Neural cell (in vitro differentiated cells): ENCODE measurements around the gene DAND5.

ENCODE experiments used
- EP300 ChIP-seq: fragments of 450-650 bp; conservative IDR thresholded peaks from 2 replicates; pipeline ENCODE4 v1.6.1; 2014; ENCODE audit warnings: antibody characterized with exemption, mild to moderate bottlenecking, moderate library complexity; ENCODE audit not compliant: poor library complexity, severe bottlenecking
- EZH2 ChIP-seq: fragments of 200-600, 300-800 bp; shearing (Covaris generic), sonication (generic); IDR thresholded peaks from 2 replicates; pipeline ENCODE4 v1.6.1; 2014; ENCODE audit warnings: antibody characterized with exemption, low read length, borderline replicate concordance, mild to moderate bottlenecking; ENCODE audit not compliant: insufficient read depth, poor library complexity, severe bottlenecking
- MXI1 ChIP-seq: fragments of 450-650 bp; conservative IDR thresholded peaks from 2 replicates; pipeline ENCODE4 v1.6.1; 2014; ENCODE audit warnings: antibody characterized with exemption, mild to moderate bottlenecking; ENCODE audit not compliant: poor library complexity, severe bottlenecking
- POLR2AphosphoS5 ChIP-seq: IDR thresholded peaks from 2 replicates; pipeline ENCODE4 v1.6.1; 2012
- TF ChIP-seq, protein P1 (sequence below): fragments of 450-650 bp; IDR thresholded peaks from 2 replicates; pipeline ENCODE4 v1.5.1; 2014; ENCODE audit warnings: antibody characterized with exemption, mild to moderate bottlenecking, moderate library complexity; ENCODE audit not compliant: poor library complexity, severe bottlenecking
- TF ChIP-seq, protein P2 (sequence below): IDR thresholded peaks from 2 replicates; pipeline ENCODE4 v1.6.1; 2012; ENCODE audit warnings: borderline replicate concordance

DNA sequence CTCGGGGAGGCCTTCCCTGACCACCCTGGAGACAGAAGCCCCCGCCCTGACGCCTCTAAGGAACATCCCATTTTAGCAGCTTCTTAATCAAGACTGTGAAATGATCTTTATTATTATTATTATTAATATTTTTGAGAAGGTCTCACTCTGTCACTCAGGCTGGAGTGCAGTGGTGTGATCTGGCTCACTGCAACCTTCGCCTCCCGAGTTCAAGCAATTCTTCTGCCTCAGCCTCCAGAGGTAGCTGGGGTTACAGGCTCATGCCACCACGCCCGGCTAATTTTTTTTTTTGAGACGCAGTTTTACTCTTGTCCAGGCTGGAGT, 3.6 kb upstream of the DAND5 start:
- TF ChIP-seq, protein P1, sequence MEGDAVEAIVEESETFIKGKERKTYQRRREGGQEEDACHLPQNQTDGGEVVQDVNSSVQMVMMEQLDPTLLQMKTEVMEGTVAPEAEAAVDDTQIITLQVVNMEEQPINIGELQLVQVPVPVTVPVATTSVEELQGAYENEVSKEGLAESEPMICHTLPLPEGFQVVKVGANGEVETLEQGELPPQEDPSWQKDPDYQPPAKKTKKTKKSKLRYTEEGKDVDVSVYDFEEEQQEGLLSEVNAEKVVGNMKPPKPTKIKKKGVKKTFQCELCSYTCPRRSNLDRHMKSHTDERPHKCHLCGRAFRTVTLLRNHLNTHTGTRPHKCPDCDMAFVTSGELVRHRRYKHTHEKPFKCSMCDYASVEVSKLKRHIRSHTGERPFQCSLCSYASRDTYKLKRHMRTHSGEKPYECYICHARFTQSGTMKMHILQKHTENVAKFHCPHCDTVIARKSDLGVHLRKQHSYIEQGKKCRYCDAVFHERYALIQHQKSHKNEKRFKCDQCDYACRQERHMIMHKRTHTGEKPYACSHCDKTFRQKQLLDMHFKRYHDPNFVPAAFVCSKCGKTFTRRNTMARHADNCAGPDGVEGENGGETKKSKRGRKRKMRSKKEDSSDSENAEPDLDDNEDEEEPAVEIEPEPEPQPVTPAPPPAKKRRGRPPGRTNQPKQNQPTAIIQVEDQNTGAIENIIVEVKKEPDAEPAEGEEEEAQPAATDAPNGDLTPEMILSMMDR = no peak
- TF ChIP-seq EZH2 (no peak), EP300 (no peak), MXI1 (no peak), POLR2AphosphoS5 (no peak)
- TF ChIP-seq, protein P2, sequence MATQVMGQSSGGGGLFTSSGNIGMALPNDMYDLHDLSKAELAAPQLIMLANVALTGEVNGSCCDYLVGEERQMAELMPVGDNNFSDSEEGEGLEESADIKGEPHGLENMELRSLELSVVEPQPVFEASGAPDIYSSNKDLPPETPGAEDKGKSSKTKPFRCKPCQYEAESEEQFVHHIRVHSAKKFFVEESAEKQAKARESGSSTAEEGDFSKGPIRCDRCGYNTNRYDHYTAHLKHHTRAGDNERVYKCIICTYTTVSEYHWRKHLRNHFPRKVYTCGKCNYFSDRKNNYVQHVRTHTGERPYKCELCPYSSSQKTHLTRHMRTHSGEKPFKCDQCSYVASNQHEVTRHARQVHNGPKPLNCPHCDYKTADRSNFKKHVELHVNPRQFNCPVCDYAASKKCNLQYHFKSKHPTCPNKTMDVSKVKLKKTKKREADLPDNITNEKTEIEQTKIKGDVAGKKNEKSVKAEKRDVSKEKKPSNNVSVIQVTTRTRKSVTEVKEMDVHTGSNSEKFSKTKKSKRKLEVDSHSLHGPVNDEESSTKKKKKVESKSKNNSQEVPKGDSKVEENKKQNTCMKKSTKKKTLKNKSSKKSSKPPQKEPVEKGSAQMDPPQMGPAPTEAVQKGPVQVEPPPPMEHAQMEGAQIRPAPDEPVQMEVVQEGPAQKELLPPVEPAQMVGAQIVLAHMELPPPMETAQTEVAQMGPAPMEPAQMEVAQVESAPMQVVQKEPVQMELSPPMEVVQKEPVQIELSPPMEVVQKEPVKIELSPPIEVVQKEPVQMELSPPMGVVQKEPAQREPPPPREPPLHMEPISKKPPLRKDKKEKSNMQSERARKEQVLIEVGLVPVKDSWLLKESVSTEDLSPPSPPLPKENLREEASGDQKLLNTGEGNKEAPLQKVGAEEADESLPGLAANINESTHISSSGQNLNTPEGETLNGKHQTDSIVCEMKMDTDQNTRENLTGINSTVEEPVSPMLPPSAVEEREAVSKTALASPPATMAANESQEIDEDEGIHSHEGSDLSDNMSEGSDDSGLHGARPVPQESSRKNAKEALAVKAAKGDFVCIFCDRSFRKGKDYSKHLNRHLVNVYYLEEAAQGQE = no peak
